Fibroblast of mammary gland (primary cell): ENCODE data around the gene ALOX5AP.

Experiments used
- DNase-seq: peaks from one replicate; pipeline ENCODE4 v3.0.0-alpha.2; 2010; ENCODE audit warnings: low read depth
- H3K4me3 ChIP-seq: 2 replicates; pipeline ENCODE4 v1.5.1; 2011; ENCODE audit warnings: low read depth, mild to moderate bottlenecking, low read length, moderate library complexity; ENCODE audit not compliant: control insufficient read depth
- TF ChIP-seq, protein P1 (sequence below): conservative IDR thresholded peaks from 2 replicates; pipeline ENCODE4 v1.5.1; 2011; ENCODE audit warnings: low read depth, low read length, inconsistent platforms; ENCODE audit not compliant: control insufficient read depth, insufficient read depth

Gene ALOX5AP

DNA sequence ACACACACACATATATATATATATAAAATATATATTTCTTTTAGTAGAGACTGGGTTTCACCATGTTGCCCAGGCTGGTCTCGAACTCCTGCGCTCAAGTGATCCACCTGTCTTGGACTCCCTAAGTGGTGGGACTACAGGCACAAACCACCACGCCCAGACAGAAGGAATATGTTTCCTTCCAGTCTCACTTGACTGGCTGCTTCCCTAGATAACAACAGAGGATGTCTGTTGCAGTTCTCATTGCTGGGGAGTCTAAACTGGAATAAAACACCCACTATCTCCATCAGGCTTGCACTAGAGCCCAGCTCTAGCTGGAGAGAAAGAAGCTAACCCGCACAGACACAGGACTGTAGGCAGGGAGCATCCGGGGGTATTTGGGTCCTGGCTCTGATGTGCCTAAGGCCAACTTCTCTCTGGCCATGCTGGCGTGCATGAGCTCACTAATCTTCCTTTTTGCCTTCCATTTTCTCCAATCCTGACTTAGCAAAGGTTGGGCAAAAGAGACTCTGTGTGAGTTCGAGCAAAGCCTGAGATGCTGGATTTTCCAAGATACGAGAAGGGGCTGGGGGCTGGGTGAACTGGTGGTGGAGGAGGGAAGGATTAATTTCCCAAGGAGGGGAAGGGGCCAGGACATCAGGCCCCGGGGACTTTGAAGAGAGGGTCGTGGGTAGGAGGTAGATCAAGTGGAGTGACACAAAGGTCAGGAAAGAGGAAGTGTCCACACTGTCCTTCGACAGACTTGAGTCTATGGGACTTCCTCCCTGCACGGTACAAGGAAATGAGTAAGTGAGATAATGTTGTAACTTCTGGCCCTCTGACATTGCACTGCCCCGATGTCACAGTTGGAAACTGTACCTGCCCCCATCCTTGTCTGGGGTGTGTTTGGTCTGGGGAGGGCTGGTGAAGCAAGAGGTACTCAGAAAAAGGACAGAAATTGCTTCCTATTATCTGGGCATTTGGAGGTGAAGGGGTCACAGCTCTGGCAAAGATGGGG is 22.5 kb upstream of the ALOX5AP start:
- no peak for DNase-seq
- TF ChIP-seq, protein P1, sequence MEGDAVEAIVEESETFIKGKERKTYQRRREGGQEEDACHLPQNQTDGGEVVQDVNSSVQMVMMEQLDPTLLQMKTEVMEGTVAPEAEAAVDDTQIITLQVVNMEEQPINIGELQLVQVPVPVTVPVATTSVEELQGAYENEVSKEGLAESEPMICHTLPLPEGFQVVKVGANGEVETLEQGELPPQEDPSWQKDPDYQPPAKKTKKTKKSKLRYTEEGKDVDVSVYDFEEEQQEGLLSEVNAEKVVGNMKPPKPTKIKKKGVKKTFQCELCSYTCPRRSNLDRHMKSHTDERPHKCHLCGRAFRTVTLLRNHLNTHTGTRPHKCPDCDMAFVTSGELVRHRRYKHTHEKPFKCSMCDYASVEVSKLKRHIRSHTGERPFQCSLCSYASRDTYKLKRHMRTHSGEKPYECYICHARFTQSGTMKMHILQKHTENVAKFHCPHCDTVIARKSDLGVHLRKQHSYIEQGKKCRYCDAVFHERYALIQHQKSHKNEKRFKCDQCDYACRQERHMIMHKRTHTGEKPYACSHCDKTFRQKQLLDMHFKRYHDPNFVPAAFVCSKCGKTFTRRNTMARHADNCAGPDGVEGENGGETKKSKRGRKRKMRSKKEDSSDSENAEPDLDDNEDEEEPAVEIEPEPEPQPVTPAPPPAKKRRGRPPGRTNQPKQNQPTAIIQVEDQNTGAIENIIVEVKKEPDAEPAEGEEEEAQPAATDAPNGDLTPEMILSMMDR: no peak

DNA sequence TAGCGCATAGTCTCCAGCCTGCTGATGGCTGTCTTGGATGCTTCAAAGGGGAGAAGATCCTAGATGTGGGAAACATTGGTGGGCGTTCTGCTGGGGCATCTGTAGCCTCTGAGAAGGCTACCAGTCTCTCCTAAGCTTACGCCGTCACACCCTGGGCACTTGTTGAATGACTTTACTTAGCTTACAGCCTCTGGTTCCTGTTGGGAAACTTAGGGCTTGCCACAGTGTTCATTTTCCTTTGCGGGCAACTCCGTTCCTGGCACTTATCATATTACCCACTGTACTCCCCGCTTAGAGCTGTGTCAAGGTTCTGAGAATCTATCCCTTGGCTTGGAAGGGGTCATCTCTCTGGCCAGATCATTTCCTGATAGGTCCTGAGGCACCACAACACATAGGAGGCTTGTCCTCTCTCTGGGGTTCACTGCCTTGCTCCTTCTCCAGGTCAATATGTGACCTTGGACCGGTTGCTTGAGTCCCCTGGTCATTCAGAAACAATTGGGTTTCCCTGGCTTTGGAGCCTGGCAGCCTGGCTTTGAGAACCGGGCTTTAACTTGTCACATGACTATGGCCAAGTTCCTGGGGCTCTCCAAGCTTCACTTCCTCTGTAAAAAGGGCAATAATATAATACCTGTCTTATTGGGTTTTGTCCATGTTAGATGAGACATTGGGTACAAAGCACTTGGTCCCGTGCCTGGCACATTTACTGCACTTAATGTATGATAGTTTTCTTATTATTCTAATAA is 20.5 kb upstream of the ALOX5AP start:
- no peak overlapping the region for H3K4me3 ChIP-seq
- TF ChIP-seq, protein P1: no peak
- no peak for DNase-seq

More for the DNA sequence above, 22.5 kb upstream of the ALOX5AP start:
- no peak overlapping the region for H3K4me3 ChIP-seq

DNA sequence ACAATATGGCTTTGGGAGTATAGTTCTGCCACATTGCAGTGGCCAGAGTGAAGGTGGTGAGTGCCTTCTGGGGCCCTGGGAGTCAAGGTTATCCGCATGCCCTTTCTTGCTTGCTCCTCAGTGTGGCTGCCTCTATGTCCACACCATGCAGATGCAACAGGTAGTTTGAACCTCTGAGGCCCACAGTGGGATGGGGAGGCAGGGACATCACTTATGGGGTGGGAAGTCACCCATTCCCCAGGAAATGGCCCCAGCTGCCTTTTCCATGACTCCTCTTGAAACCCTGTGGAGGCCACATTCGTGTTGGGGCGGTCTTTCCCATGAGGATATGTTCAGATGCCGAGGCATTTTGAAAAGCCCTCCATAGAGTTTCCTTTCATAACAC is 20.0 kb upstream of the ALOX5AP start:
- DNase-seq: no peak
- TF ChIP-seq, protein P1: no peak
- H3K4me3 ChIP-seq: no peak overlapping the region

DNA sequence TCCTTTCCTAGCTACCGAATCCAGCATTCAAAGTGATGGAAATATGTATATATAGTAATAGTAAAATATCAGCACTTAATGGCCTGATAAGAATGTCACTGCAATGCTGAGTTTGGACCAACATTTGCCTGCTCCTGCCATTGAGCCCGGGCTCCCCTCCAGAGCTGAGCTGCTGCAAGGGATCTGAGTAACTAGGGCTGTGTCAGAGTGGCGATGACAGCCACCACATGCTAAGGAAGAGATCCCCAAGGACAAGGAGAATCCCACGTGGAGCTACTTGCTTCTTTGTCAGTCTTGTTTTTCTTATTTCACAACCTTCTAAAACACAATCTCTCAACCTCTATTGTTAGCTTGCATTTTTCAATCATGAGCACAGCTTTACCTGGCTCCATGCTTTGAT is 19.5 kb upstream of the ALOX5AP start:
- no peak overlapping the region for H3K4me3 ChIP-seq
- no peak for DNase-seq
- TF ChIP-seq, protein P1: no peak

DNA sequence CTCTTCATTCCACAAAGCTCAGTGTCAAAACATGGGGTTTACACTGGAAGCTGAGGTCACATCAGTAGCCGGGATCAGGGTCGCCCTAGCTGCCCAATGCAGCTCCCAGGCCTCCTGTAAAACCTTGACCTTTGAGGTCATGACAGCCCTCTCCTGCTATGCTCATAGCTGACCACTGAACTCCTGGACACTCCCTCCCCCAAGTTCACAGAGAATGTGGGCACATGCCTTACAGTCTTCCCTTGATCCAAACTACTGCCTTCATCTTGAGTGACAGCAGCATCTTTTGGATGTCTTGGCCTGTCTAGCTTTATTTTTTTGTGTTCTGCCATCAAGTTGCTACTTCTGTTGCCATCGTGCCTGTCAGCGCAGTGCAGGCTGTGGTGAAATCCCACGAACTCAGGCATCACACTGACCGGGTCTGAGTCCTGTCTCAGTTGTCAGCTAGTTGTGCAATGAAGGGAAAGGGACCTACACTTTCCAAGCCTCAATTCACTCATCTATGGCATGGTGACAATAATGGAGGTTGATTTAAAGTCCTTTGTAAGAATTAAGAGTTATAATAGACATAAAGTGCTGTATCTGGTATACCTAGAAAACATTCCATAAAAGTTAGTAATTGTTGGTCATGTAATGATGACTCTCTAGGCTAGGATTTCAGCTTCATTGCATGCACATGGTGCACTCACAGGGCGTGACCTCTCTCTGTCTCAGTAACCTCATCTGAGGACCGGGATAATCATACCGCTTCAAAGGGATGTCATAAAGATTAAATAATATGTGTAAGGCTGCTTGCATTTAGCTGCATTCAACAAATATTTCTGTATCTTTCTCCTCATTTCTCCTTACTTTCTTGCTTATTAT is 16.4 kb upstream of the ALOX5AP start:
- peak; percentile 92 for DNase-seq
- TF ChIP-seq, protein P1: no peak
- H3K4me3 ChIP-seq: no peak overlapping the region

DNA sequence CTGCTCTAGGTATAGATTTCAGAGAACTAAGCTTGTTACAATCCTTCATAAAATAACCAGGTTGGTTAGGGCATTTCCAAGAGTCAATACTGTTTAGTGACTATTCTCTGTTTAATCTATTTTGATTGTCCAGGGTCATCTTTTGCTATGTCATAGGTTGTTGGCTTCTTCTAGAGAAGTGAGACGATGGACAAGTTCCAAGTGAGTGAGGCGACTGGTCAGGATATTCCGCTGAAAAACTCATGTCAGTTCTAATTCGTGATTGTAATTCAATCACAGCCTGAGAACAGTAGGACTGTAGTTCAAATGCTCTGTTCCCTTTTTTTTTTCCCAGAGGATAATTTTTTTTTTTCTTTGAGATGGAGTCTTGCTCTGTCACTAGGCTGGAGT is 15.8 kb upstream of the ALOX5AP start:
- DNase-seq: no peak
- no peak overlapping the region for H3K4me3 ChIP-seq
- TF ChIP-seq, protein P1: no peak
